Endothelial cell of hepatic sinusoid (primary cell): ENCODE data around the gene TVP23C.
"Not testable (repeated sequence)": the region's sequence is repeated elsewhere in the genome, so short reads cannot be mapped to it uniquely, and the experiment has no call there.

Experiments
- in situ Hi-C: cut with HindIII; loops from 2 replicates; pipeline ENCODE4 v1.10.0; 2017; ENCODE audit warnings: low sequenced_read_pairs

TVP23C gene

DNA sequence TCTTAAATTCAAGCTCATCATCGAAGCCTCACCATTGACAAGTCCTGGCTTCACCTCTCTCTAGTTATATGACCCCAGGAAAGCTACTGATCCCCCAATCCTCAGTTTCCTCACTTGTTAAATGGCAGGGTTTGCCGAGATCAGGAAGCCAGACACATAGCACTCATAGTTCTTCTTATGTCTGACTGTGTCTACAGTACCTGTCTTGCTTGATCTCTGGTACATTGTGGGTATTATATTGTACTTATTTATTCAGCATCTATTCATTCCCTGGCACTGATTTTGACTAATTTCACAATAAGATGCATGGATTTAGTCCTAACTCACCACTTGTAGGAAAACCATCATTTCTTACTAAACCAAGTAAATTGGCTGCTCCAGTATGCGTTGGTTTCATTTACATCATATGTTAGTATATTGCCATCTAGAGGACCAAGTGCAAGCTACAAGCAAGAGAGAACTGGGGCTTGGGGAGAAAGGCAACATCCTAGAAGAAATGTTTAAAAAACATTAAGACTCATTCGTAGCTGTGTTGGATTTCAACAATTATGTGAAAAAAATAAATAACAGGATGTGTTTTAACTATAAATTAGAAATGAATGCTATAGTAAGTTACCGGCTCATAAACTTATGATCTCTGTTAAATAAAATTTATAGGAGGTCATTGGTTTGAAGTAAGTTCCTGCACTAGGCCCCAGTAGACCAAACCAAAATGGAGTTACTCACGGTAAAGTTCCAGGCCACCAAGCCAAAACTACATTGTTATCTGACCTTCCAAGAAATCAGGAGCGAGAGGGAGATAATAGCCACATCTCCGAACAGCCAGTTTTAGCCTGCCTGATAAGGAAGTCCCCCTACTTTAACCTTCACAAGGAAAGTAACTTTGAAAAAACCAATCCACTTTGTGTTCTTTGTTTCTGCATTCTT, 36.7 kb downstream of the TVP23C start:
- in situ Hi-C loops = not testable (repeated sequence)

DNA sequence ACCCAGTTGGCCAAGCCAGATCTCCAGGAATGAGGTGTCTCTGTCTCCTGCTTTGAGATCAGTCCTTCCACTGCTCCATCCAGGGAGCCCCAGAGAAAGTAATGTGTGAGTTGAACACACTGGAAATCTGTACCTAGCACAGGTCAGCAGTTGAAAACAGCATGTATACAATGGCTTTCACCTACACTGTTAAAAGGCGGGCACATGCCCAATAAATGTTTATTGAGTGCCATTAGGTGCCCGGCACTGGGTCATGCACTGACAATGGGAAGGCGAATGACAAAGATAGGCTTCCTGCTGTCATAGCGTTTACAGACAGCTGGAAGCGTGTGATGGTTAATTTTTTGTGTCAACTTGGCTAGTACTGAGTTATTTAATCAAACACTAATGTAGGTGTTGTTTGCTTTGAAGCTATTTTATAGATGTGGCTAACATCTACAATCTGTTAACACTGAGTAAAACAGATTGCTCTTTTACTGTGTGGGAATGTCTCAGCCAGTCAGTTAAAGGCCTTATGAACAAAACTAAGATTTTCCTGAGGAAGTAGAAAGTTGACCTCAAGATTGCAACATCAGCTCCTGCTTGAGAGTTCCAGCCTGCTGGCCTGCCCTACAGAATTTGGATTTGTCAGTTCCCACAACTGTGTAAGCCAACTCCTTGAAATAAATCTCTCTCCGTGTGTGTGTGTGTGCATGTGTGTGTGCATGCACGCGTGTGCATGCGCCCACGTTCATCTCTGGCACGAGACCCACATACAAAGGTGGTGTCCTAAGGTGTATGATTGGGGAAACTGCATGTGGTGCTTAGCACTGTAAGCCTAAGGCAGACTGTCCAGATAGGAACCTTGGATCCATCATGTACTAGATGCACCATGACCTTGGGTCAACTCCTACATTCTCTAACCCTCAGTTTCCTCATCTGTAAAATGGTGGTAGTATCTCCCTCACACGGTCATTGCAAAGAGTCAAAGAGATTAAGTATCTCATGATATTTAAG, 38.0 kb downstream of the TVP23C start:
- in situ Hi-C loops = not testable (repeated sequence)

DNA sequence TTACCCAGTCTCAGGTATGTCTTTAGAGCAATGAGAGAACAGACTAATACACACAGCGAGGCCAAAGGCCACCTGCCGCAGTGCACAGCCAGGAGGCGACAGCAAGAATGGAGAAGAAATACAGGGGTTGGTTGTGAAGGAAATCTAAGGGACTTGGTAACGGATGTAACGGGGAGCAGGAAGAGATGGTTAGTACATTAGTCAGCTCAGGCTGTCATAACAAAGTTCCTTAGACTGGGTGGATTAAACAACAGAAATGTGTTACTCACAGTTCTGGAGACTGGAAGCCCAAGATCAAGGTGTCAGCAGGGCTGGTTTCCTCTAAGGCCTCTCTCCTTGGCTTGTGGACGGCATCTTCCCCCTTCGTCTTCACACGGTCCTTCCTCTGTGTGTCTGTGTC, 47.1 kb downstream of the TVP23C start:
- in situ Hi-C loops = no loop called here

DNA sequence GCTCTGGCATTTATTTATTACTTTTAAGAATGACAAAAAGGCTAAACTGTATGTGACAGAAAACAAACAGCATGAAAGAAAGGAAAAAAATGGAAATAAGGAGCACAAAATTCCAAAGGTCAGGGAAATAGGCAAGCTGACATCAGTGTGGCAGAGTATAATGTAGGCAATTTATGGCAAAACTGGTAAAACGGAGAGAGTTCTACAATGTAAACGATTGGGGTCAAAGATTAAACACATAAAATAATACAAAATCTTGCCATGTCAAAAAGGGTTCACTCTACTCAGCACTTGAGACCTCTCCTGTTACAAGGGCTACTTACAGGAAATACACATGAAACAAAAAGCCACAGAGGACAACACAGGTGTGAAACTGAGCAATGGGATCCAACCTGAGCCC, 48.8 kb downstream of the TVP23C start:
- in situ Hi-C loops = no loop called here

DNA sequence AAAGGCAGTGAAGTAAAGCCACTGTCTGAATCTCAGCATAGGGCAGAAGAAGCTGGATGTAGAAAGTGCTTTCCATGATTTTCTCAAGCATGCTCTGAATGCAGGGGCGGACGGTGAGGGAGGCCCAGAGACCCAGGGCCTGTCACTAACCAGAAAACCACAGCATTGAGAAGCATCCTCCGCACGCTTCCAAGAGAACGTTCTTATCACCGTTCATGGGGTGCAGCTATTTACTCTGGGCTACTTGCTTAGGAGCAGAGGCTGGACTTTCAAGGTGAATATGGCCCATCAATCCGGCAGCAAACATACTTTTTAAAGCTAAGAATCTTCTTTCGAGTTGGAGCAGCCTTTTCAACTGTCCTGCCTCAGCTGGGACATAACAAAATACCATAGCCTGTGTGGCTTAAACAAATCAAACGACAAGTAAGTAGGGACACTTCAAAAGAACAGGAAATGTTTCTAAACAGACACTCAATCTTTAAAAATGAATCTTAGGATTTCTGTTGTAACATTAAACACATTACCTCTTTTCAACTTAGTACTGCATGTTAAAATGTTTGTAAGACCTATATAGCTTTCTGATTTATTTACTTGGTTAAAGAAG, 49.3 kb downstream of the TVP23C start:
- in situ Hi-C loops = no loop called here

DNA sequence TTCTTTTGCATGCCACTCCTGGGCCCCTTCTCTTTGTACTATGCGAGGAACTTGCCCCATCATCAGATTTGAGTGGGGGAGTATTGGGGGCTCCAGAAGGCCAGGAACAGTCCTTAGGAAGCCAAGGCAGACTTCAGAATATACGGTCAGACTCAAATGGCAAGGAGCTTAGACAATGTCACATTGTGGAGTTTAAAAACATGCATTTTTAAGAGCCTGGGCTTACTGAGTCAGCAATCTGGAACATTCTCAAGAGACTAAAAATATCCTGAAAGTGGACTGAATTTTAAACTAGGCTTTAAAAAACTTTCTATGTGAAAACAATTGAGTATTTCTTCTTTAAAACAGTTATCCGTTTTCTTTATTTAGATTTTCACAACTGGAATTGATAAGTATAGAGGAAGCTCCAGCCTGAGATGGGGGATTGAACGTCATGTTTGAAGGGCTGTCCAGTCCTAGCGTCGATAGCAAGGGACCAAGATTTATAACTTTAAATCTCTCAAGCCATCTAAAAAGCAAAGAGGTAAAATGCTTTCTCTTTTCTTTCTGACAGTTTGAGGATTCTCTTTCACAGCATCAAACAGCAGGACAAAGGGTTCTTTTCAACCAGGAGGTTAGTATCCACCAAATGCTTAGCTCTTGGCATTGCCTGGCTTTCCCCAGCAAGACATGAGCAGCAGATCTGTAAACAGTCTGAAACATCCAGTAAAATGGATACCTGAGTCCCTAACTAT, 50.1 kb downstream of the TVP23C start:
- in situ Hi-C loops = no loop called here

DNA sequence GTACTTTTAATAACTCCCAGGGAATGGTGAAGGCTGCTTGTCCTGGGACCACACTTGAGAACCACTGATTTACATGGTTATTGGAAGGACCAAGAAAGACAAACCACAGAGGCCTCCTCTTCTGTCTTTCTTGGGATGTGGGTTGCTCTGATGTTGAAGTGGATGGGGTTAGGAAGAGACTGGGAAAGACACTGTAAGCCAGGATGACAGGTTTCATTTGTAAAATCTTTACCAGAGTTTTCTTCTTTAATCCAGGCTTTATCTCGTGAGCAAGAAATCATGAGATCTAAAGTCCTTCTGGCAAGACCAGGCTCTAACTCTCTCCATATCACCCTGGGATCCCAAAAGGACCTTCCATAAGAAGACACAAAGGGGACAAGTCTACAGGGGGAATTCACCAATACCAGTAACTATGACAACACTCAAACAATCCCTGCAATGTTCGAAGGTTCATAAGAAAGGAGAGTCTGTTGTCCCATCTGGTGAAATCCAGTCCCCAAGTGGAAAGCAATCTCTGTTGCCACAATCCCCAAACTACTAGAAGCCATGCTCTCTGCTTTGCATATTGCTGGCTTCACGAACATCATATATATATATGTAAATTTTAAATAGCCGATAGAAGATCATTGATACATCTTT, 51.1 kb downstream of the TVP23C start:
- in situ Hi-C loops = no loop called here

DNA sequence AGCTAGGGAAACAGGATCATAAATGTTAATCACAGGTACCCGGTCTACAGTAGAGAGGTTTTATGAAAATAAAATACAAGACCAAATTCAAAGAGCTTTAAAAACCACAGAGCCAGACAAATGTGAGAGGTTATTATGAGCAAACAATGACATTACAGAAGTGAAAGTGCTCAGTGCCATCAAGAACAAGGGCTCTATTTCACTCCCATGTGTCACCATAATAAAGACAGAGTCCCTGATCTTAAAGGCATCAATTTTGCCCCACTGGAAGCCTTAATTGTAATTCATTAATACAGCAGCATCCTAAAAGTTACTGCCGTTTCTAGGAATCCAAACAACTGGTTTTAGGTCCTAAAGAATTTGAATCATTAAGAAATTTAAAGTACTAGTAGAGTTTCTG, 52.1 kb downstream of the TVP23C start:
- in situ Hi-C loops = no loop called here

DNA sequence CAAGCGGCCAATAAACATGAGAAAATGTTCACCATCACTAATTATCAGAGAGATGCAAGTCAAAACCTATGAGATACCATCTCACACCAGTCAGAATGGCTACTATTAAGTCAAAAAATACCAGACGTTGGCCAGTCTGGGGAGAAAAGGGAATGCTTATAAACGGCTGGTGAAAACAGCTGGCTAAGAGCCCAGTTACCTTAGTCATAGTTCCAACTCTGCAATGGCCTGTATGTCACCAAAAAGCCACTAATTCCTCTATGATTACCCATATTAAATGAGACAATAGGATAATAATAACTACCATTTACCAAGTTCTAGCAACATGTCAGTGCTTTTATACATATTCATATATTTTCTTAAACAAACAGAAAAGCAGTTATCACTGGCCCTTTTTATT, 52.9 kb downstream of the TVP23C start:
- in situ Hi-C loops = no loop called here

DNA sequence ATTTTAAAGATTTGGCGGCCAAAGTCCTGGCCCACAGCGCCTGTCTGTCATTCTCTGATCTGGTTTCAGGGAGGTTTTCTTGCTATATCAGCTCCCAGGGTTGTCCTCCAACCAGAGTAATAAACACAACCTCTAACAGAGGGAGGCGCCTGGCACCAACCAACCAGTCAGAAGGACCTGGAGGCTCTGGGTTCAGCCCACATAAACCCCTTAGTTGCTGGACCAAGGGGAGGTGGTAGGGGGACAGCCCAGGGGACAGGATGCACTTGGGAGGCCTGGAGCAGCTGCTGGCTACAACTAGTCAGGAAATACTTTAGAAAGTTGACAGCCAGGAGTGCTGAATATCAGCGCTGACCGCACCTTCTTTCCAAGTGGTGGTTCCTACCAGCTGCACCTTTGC, 54.2 kb downstream of the TVP23C start:
- in situ Hi-C loops = no loop called here

DNA sequence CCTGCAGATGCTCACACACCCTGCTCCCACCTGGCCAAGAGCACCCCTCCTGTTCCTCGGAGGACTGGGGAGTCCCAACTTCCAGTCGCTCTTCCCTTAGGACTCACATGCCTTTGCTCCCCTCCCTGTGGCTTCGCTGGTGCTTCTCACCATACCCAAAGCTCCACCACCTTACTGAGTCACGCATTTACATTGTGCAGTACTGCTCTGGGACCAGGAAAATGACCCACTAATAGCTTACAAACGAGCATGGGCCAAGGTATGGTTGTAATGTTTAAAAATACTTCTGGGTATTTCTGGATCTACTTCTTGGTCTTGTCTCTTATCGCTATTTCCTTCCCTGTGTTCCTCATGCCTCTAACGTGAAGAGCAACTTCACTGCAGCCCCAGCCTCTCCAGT, 54.8 kb downstream of the TVP23C start:
- in situ Hi-C loops = no loop called here

DNA sequence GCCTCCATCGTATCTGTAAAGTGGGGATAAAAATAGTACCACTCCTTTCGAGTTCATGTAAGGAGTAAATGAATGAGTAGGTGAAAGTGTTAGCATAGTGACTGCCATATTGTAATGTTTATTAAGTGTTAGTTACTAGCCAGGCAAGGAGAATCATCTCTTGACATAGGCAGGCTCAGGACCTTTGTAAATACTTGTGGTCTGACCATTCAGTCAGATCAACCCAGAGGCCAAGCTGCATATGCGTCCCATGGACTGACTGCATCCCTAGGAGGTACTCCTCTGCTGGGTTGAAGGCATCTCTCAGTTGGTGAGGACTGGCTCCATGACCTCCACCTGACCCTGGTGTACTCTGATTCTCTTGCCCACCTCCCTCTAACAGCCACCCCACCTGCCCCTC, 55.4 kb downstream of the TVP23C start:
- in situ Hi-C loops = no loop called here

DNA sequence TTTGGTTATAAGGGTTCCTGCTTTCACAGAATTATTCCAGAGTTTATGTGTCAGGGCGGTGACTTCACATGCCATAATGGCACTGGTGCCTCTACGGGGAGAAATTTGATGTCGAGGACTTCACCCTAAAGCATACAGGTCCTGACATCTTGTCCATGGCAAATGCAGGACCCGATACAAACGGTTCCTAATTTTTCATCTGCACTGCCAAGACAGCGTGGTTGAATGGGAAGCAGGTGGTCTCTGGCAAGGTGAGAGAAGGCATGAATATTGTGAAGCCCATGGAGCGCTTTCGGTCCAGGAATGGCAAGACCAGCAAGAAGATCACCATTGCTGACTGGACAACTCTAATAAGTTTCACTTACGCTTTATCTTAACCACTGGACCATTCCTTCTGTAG, 56.3 kb downstream of the TVP23C start:
- in situ Hi-C loops = no loop called here

DNA sequence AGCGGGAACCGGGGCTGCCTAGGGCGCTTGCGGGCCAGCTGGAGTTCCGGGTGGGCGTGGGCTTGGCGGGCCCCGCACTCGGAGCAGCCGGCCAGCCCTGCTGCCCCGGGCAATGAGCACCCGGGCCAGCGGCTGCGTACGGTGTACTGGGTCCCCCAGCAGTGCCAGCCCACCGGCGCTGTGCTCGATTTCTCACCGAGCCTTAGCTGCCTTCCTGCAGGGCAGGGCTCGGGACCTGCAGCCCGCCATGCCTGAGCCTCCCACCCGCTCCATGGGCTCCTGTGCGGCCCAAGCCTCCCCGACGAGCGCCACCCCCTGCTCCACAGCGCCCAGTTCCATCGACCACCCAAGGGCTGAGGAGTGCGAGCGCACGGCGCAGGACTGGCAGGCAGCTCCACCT, 57.6 kb downstream of the TVP23C start:
- in situ Hi-C loops = not testable (repeated sequence)

DNA sequence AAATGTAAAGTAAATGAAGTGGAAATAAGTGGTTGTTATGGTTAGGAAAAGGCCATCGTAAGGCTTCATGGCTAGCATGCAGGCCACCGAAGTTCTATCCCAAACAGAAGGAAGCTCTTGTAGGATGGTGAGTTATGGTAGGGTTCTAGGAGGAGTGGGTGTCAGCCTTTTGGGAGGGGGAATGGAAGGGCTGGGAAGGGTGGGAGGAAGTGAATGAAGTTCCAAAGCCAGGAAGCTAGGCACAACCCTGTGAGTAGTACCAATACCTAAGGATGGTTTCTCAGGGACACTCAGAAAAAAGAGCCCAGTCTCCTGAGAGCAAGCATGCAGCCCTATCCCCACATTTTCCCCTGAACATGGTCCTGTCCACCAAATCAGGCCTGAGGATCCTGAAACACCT, 59.6 kb downstream of the TVP23C start:
- in situ Hi-C loops = no loop called here

DNA sequence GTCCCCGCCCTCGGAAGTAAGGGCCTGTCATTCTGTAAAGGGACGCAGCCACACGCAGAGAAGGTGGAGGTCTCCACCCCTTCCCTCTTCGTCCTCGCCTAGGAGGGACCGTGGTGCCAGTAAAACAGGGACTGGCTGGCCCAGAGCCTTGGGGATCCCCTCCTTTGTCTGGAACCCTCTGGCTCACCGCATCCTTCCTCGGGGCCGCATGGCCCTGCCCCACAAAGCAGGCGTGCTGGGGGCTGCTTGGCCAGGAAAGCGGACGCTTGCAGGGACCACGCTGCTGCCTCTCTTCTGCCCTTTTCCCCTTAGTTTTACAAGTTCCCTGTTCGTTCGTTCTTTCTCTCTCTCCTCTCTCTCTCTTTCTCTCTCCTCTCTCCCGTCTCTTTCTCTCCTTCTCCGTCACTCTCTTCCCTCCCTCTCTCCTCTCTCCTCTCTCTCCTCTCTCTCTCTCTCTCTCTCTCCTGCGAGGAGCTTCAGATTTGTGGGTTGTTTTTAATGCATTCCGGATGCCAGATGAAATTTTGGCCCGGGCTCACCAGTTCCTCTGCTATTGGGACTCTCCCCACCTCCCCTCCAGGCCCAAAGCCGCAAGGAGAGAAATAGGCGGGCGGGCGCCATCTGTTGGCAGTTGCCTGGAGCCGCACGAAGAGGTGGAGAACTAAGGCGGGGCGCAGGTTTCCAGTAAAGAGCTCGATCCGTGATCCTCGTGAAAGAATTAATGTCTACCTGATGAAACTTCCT, 60.7 kb downstream of the TVP23C start:
- in situ Hi-C loops = no loop called here

DNA sequence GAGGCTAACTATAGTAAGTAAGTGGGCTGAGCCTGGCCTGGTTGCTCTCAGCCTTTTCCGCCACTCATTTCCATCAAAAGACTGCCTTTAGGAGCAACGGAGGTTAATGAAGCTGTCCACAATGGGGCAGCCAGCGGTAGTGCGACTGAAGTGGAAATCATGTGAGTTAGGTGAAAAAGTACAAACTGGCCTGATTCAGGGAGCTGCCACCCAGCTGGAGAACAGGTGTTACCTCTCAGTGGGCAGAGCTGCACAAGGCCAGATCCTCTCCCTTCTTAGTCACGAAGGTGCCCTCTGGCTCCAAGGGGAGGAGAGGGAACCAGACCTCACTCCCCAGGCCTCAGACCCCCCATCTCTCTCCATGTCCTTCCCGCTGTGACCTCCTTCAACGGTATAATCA, 61.5 kb downstream of the TVP23C start:
- in situ Hi-C loops = no loop called here

DNA sequence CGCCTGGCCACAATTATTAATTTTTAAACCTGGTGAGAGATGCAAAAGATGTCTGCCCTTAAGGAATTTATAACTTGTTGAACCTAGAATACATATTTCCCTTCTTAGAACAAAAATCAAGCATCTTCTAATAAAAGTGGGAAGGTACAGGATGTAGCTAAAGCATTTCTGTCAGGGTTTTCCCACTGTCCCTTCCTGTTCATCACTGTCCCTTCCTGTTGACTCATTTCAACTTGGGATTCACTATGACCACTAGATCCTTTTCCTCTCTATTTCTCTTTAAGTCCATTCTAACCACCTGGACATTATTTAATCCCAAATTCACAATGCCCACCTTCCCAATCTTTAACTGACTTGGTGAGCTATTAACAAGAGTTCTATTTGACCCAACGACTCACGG, 62.0 kb downstream of the TVP23C start:
- in situ Hi-C loops = no loop called here

DNA sequence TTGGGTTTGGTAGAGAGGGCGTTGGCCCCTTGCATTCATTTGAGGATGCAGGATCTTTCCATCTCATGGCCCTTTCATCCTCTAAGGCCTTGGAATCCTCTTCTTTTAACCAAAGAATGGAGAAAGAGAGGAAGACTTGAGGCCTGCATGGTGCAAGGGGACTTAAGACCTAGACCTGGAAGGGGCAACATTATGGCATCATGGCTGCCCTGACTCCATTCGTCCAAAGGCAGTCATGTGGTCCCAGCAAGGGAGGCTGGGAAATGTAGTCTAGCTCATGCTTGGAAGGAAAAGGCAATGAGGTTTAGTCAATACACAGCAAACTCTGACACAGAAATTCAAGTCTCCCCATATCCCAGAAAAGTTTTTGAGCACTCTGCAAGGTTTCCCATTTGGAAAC, 65.2 kb downstream of the TVP23C start:
- in situ Hi-C loops = loop anchor here (5.0 to 10.0 kb wide), 2 partner anchors 51 to 253 kb away; no protein-coding TSS in a partner anchor
